ENCODE data around the gene HS6ST2.

The HS6ST2 gene

DNA sequence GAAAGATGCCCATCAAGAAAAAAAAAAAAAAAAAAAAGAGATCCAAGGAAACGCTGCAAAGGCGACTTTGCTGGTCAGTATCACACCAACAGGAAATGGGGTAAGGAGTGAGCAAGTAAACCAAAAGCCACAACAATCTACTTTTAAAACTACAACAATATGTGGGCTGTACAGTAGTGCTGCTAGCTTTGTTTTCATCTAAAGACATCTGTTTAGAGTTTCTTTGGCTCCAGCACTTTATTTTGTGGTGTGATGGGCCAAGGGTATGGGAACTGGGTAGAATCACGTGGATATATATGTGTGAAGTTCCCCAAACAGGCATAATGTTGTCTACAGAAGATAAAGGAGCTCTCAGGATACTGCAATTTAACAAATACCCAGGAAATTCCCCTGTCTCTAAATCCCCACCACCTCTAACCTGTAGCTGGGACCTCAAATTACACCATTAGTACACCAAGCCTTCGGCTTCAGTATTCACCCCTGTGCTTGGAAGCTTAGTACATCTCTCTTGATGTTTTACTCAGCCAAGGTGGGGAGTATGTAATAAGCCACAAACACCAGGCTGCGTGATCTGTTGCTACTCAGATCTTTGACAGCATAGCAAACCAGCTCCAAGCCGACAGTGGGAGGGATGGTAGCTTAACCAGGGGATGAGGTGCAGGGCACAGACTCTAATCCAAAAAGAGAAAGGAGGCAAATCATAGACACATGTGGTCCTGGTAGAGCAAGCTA, 207.9 kb downstream of the HS6ST2 start:
- Histone ChIP-seq H3K9me3 (replicated peaks; ENCODE audit: low read length) (no peaks in the 10 kb centered on the region), H3K4me2 (ENCODE audit: low read length) (no peak overlapping the region), H3K4me1 (ENCODE audit: control insufficient read depth, insufficient read depth, low read length) (peaks cover 16% of the 10 kb centered on the region), H3K27me3 (ENCODE audit: control insufficient read depth, insufficient read depth, low read length) (peaks cover 20% of the 10 kb centered on the region), H3K36me3 (ENCODE audit: insufficient read depth, low read length) (no peaks in the 10 kb centered on the region), H3K4me3 (ENCODE audit: low read length) (no peak overlapping the region), H3K9ac (ENCODE audit: low read depth, low read length) (peak overlapping the region; percentile 14)

DNA sequence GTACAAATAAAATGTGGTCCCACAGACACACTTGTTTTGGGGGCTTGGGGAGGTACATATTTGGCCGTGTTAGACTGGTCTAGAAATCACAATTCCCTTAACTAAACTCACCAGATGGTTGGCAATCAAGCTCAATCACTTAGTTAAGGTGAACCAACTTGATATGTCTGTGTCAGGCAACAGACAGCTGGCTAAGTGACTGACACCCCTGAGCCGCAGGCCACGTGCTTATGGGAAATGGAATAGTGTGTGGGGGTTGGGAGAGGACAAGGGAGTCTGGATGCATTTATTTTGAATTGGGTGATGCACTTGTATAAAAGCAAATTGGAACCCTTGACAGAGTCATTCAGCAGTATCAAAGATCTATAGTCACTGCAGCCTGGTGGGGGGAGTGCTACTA, 209.0 kb downstream of the HS6ST2 start:
- Histone ChIP-seq H3K9me3 (replicated peaks; ENCODE audit: low read length) (no peaks in the 10 kb centered on the region), H3K4me1 (ENCODE audit: control insufficient read depth, insufficient read depth, low read length) (peaks cover 16% of the 10 kb centered on the region), H3K36me3 (ENCODE audit: insufficient read depth, low read length) (no peaks in the 10 kb centered on the region), H3K27me3 (ENCODE audit: control insufficient read depth, insufficient read depth, low read length) (peaks cover 20% of the 10 kb centered on the region), H3K4me2 (ENCODE audit: low read length) (no peak overlapping the region), H3K9ac (ENCODE audit: low read depth, low read length) (no peak overlapping the region), H3K4me3 (ENCODE audit: low read length) (no peak overlapping the region)

DNA sequence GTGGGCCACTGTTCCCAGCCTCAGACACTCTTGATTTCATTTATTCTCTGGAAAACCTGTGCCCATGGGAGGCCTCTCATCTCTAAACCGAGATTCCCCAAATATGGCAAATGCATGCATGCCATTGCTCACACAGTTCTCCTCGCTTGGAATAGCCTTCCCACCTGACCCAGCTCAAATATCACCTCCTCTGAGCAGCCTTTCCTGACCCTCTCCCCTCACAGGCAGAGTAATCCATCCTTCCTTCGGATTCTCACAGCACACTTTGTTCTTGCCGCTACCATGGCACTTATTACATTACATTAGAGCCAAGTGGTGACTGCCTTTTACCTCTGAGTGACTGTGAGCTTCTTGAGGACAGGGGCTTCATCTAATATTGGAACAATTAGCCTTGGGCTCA, 209.5 kb downstream of the HS6ST2 start:
- Histone ChIP-seq H3K36me3 (ENCODE audit: insufficient read depth, low read length) (no peaks in the 10 kb centered on the region), H3K4me1 (ENCODE audit: control insufficient read depth, insufficient read depth, low read length) (peaks cover 16% of the 10 kb centered on the region), H3K9me3 (replicated peaks; ENCODE audit: low read length) (no peaks in the 10 kb centered on the region), H3K4me3 (ENCODE audit: low read length) (no peak overlapping the region), H3K9ac (ENCODE audit: low read depth, low read length) (no peak overlapping the region), H3K4me2 (ENCODE audit: low read length) (no peak overlapping the region), H3K27me3 (ENCODE audit: control insufficient read depth, insufficient read depth, low read length) (peaks cover 20% of the 10 kb centered on the region)

DNA sequence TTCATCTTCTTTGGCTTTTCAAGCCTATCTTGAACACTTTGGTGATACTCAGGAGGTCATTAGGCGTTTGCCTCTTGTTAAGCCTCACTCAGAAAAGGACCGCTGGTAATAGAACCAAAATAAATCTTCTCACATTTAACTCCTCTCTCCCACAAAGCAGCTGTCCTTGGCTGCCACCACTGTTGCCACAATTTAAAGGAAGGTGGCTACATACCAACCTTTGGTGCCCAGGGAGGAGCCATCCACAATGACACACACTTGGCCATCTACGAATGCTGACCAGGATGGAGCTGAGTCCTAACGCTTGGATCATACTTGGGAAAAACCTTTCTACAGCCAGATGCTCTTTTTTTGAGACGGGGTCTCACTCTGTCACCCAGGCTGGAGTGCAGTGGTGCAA, 210.2 kb downstream of the HS6ST2 start:
- H3K4me1 ChIP-seq (ENCODE audit: control insufficient read depth, insufficient read depth, low read length), result peaks cover 16% of the 10 kb centered on the region

DNA sequence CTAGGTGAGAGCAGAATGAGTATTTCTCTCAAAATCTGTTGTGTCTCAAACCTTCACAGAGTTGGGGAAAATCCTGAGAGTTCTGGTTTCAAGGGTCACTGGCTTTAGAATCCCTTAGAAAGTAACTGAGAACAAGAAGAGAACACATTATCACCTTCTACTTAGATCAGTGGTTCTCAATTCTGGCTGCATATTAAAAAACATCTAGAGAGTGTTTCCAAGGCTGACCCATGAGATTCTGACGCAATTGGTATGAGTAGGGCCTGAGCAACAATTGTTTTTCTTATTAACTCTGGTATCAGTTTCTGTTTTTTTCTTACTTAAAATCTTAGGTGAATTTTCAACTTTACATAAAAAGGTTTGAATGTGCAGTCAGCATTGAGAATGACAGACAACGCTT, 212.8 kb downstream of the HS6ST2 start:
- no peak overlapping the region for H3K9ac ChIP-seq (ENCODE audit: low read depth, low read length)
- peaks cover 11% of the 10 kb centered on the region for H3K27me3 ChIP-seq (ENCODE audit: control insufficient read depth, insufficient read depth, low read length)
- peaks cover 6% of the 10 kb centered on the region for H3K4me1 ChIP-seq (ENCODE audit: control insufficient read depth, insufficient read depth, low read length)
- H3K4me3 ChIP-seq (ENCODE audit: low read length), result no peak overlapping the region
- H3K4me2 ChIP-seq (ENCODE audit: low read length), result no peak overlapping the region
- no peaks in the 10 kb centered on the region for H3K36me3 ChIP-seq (ENCODE audit: insufficient read depth, low read length)
- no peaks in the 10 kb centered on the region for H3K9me3 ChIP-seq (replicated peaks; ENCODE audit: low read length)

More for the DNA sequence above, 210.2 kb downstream of the HS6ST2 start:
- Histone ChIP-seq H3K9me3 (replicated peaks; ENCODE audit: low read length) (no peaks in the 10 kb centered on the region), H3K27me3 (ENCODE audit: control insufficient read depth, insufficient read depth, low read length) (peaks cover 17% of the 10 kb centered on the region), H3K4me2 (ENCODE audit: low read length) (no peak overlapping the region), H3K9ac (ENCODE audit: low read depth, low read length) (no peak overlapping the region), H3K36me3 (ENCODE audit: insufficient read depth, low read length) (no peaks in the 10 kb centered on the region), H3K4me3 (ENCODE audit: low read length) (no peak overlapping the region)

DNA sequence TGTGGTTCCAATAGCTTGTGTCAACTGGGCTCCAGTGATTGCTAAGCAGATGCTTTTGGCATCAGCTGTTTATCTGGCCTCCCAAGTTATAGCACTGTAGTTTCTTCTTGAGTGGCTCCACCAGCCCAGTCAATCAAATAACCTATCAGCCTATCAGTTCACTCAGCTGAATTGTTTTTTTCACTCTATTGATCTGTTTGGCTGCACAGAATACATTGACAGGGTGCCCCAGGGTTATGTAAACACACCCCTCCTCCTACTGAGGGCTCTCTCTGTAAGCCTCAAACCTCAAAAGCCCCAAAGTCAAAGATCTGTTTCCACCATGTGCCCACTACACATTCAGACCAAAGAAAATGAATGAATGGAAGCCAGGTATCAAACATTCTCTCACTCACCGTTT, 214.0 kb downstream of the HS6ST2 start:
- H3K4me1 ChIP-seq (ENCODE audit: control insufficient read depth, insufficient read depth, low read length), result peaks cover 1% of the 10 kb centered on the region
- no peak overlapping the region for H3K4me3 ChIP-seq (ENCODE audit: low read length)
- H3K36me3 ChIP-seq (ENCODE audit: insufficient read depth, low read length), result no peaks in the 10 kb centered on the region
- no peak overlapping the region for H3K4me2 ChIP-seq (ENCODE audit: low read length)
- no peak overlapping the region for H3K9ac ChIP-seq (ENCODE audit: low read depth, low read length)
- H3K27me3 ChIP-seq (ENCODE audit: control insufficient read depth, insufficient read depth, low read length), result peaks cover 11% of the 10 kb centered on the region
- H3K9me3 ChIP-seq (replicated peaks; ENCODE audit: low read length), result no peaks in the 10 kb centered on the region

DNA sequence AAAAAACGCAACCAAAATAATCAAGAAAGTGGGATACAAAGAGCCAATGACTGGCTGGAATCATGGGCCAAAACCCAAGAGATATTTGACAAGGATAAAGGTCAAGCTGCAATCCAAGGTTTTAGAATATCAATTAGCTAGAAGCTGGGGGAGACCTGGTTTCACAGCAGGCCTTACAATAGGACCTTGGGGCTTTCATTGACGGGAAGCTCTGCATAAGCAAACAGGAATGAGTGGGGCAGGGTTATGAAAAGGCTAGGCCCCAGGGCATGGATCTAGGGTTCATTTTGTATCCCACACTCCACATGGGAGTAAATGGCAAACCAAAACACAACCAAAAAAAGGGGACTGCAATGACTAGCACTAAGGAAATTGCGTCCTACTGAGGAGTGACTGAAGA, 215.3 kb downstream of the HS6ST2 start:
- no peaks in the 10 kb centered on the region for H3K9me3 ChIP-seq (replicated peaks; ENCODE audit: low read length)
- no peak overlapping the region for H3K4me3 ChIP-seq (ENCODE audit: low read length)
- H3K9ac ChIP-seq (ENCODE audit: low read depth, low read length), result no peak overlapping the region
- peaks cover 15% of the 10 kb centered on the region for H3K27me3 ChIP-seq (ENCODE audit: control insufficient read depth, insufficient read depth, low read length)
- no peak overlapping the region for H3K4me2 ChIP-seq (ENCODE audit: low read length)
- no peaks in the 10 kb centered on the region for H3K4me1 ChIP-seq (ENCODE audit: control insufficient read depth, insufficient read depth, low read length)
- H3K36me3 ChIP-seq (ENCODE audit: insufficient read depth, low read length), result no peaks in the 10 kb centered on the region

DNA sequence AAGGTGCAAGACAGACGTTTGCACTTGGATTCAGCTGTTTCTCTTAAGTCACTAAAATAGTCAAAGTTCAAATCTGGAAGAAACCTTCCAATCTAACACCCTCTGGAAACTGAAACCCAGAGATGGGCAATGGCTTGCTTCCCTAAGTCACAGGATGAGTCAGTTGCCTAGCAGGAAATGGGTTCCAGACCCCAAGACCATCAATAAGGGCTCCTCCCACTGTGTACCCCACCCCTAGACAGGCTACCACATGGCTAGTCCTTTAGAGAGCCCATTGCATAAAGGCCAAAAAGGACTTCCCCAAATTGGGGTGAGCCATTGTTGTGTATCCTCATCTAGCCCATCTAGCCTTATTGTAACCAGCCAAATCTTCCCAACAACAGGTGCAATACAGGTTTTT, 216.2 kb downstream of the HS6ST2 start:
- H3K27me3 ChIP-seq (ENCODE audit: control insufficient read depth, insufficient read depth, low read length), result peaks cover 16% of the 10 kb centered on the region
- no peaks in the 10 kb centered on the region for H3K36me3 ChIP-seq (ENCODE audit: insufficient read depth, low read length)
- H3K4me1 ChIP-seq (ENCODE audit: control insufficient read depth, insufficient read depth, low read length), result peaks cover 5% of the 10 kb centered on the region
- no peak overlapping the region for H3K4me3 ChIP-seq (ENCODE audit: low read length)
- no peak overlapping the region for H3K4me2 ChIP-seq (ENCODE audit: low read length)
- H3K9ac ChIP-seq (ENCODE audit: low read depth, low read length), result no peak overlapping the region
- H3K9me3 ChIP-seq (replicated peaks; ENCODE audit: low read length), result no peaks in the 10 kb centered on the region

DNA sequence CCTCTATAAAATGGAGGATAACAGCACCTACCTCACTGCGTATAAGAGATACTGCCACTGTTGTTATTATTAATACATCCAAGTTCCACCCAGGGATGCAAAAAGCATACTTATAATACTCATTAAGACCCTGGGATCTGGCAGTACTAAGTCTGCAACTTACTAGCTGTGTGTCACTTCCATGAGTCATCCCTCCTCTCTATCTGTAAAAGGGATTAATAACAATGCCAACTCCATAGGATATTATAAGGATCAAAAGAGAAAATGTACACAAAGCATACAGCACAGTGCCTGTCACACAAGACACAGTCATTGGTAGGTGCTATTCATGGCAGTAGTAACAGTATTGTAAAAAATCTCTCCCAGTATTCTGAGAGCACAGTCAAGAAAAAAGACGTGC, 216.7 kb downstream of the HS6ST2 start:
- Histone ChIP-seq H3K9me3 (replicated peaks; ENCODE audit: low read length) (no peaks in the 10 kb centered on the region), H3K27me3 (ENCODE audit: control insufficient read depth, insufficient read depth, low read length) (peaks cover 12% of the 10 kb centered on the region), H3K4me2 (ENCODE audit: low read length) (no peak overlapping the region), H3K4me1 (ENCODE audit: control insufficient read depth, insufficient read depth, low read length) (peaks cover 5% of the 10 kb centered on the region), H3K9ac (ENCODE audit: low read depth, low read length) (no peak overlapping the region), H3K4me3 (ENCODE audit: low read length) (no peak overlapping the region), H3K36me3 (ENCODE audit: insufficient read depth, low read length) (no peaks in the 10 kb centered on the region)

DNA sequence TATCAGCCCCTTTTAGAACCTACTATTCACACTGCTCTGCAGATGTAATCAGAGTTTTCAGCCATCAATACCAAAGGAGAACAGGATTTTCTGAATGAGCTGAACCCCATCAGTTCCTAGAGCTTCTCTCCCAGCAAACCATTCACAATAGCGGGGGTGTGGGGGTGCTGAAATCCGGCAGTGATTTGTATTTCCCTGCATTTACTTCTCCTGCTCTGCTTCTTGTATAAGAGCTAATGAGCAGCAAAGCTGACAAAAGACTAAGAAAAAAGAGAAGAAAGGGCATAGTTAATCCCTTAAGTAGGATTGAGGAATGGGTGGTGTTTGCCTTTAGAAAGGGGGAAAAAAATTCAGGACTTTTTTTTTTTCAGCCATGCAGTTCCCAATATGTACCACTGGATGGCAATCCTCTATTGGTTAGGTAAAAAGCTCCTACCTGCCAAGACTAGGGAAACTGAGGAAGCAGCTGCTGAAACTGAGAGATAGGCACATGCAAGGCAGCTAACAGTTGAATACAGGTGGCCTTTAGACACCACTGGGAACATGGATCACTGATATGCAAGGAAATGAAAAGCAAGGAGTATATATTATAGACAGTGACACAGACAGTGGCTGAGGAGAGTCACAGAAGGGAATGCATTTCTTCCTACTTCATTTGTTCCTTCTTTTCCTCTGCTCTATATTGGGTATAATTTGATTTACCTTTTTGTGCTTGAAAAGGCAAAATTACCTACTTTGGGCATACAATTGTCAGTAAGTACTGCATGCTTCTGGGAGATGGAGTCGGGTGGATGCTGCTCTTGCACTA, 217.9 kb downstream of the HS6ST2 start:
- Histone ChIP-seq H3K9ac (ENCODE audit: low read depth, low read length) (no peak overlapping the region), H3K36me3 (ENCODE audit: insufficient read depth, low read length) (no peaks in the 10 kb centered on the region), H3K4me2 (ENCODE audit: low read length) (no peak overlapping the region), H3K27me3 (ENCODE audit: control insufficient read depth, insufficient read depth, low read length) (peaks cover 11% of the 10 kb centered on the region), H3K9me3 (replicated peaks; ENCODE audit: low read length) (no peaks in the 10 kb centered on the region), H3K4me3 (ENCODE audit: low read length) (no peak overlapping the region), H3K4me1 (ENCODE audit: control insufficient read depth, insufficient read depth, low read length) (peaks cover 5% of the 10 kb centered on the region)

DNA sequence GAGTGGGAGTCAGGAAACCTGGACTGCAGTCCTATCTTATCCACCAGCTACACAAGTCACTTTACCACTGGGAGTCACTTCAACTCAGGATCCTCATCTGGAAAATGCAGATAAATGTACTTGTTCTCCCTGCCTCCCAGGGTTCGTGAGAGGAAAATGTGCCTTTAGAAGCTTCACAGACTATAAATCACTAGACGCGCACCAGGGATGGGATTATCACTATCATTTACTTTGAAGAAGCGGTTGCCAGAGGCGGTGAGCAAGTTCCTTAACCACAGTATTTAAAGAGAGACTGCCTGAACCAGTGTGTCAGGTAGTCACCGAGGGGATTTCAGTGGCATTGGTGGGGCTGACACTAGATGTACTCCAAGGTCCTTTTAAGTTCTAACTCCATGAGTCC, 219.5 kb downstream of the HS6ST2 start:
- Histone ChIP-seq H3K36me3 (ENCODE audit: insufficient read depth, low read length) (no peaks in the 10 kb centered on the region), H3K4me3 (ENCODE audit: low read length) (no peak overlapping the region), H3K9me3 (replicated peaks; ENCODE audit: low read length) (no peaks in the 10 kb centered on the region), H3K4me2 (ENCODE audit: low read length) (no peak overlapping the region), H3K4me1 (ENCODE audit: control insufficient read depth, insufficient read depth, low read length) (peaks cover 5% of the 10 kb centered on the region), H3K9ac (ENCODE audit: low read depth, low read length) (no peak overlapping the region), H3K27me3 (ENCODE audit: control insufficient read depth, insufficient read depth, low read length) (peaks cover 18% of the 10 kb centered on the region)

DNA sequence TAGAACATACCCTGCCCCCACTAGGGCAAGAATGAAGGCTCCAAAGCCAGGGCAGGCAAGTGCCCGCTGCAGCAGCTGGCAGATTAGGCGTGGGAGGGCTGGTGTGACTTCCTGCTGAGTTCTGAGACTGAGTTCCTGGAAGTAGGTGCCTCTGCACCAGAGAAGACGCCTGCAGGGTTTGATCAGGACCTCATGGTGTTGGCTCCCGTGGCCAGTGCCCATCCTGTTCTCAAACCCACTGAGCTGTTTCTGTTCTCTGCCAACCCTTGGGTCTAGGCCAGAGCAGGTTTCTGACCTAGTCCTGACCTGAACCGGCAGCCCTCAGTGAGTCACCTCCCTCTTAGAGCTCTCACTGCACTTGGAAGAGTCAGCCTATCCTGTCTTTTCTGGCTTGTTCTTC, 220.7 kb downstream of the HS6ST2 start:
- H3K4me3 ChIP-seq (ENCODE audit: low read length), result no peak overlapping the region
- peaks cover 27% of the 10 kb centered on the region for H3K27me3 ChIP-seq (ENCODE audit: control insufficient read depth, insufficient read depth, low read length)
- H3K9ac ChIP-seq (ENCODE audit: low read depth, low read length), result no peak overlapping the region
- peaks cover 5% of the 10 kb centered on the region for H3K4me1 ChIP-seq (ENCODE audit: control insufficient read depth, insufficient read depth, low read length)
- no peaks in the 10 kb centered on the region for H3K36me3 ChIP-seq (ENCODE audit: insufficient read depth, low read length)
- no peaks in the 10 kb centered on the region for H3K9me3 ChIP-seq (replicated peaks; ENCODE audit: low read length)
- H3K4me2 ChIP-seq (ENCODE audit: low read length), result no peak overlapping the region
